ENCODE measurements around the gene E4F1.

E4F1 gene

GRCh38 chr16:2275476-2276367 is 52.3 kb downstream of the E4F1 start:
- Mint-ChIP-seq H3K4me3 (no peak overlapping the region), H3K9me3 (no peaks in the 10 kb centered on the region), H3K4me1 (ENCODE audit: low read depth) (no peaks in the 10 kb centered on the region), H3K27ac (no peak overlapping the region), H3K27me3 (no peaks in the 10 kb centered on the region), H3K36me3 (ENCODE audit: low read depth) (no peaks in the 10 kb centered on the region)

GRCh38 chr16:2276368-2277195 is 53.2 kb downstream of the E4F1 start:
- no peaks in the 10 kb centered on the region for H3K36me3 Mint-ChIP-seq (ENCODE audit: low read depth)
- no peaks in the 10 kb centered on the region for H3K27me3 Mint-ChIP-seq
- H3K27ac Mint-ChIP-seq, result no peak overlapping the region
- H3K4me3 Mint-ChIP-seq, result no peak overlapping the region
- no peaks in the 10 kb centered on the region for H3K9me3 Mint-ChIP-seq
- no peaks in the 10 kb centered on the region for H3K4me1 Mint-ChIP-seq (ENCODE audit: low read depth)

GRCh38 chr16:2277466-2278271 is 54.3 kb downstream of the E4F1 start:
- H3K36me3 Mint-ChIP-seq (ENCODE audit: low read depth), result no peaks in the 10 kb centered on the region
- no peak overlapping the region for H3K4me3 Mint-ChIP-seq
- no peak overlapping the region for H3K27ac Mint-ChIP-seq
- H3K4me1 Mint-ChIP-seq (ENCODE audit: low read depth), result no peaks in the 10 kb centered on the region
- H3K27me3 Mint-ChIP-seq, result no peaks in the 10 kb centered on the region
- no peaks in the 10 kb centered on the region for H3K9me3 Mint-ChIP-seq

- H3K4me1 Mint-ChIP-seq (ENCODE audit: low read depth), result no peaks in the 10 kb centered on the region
- no peaks in the 10 kb centered on the region for H3K9me3 Mint-ChIP-seq
- H3K27me3 Mint-ChIP-seq, result no peaks in the 10 kb centered on the region
- no peaks in the 10 kb centered on the region for H3K36me3 Mint-ChIP-seq (ENCODE audit: low read depth)
- H3K27ac Mint-ChIP-seq, result no peak overlapping the region
- H3K4me3 Mint-ChIP-seq, result no peak overlapping the region
Measured at GRCh38 chr16:2278272-2278608, 54.8 kb downstream of the E4F1 start.

GRCh38 chr16:2278956-2279800 is 55.8 kb downstream of the E4F1 start:
- Mint-ChIP-seq H3K9me3 (no peaks in the 10 kb centered on the region), H3K36me3 (ENCODE audit: low read depth) (no peaks in the 10 kb centered on the region), H3K4me3 (no peak overlapping the region), H3K27me3 (no peaks in the 10 kb centered on the region), H3K27ac (no peak overlapping the region), H3K4me1 (ENCODE audit: low read depth) (no peaks in the 10 kb centered on the region)

GRCh38 chr16:2280461-2280860 is 57.1 kb downstream of the E4F1 start:
- H3K36me3 Mint-ChIP-seq (ENCODE audit: low read depth), result no peaks in the 10 kb centered on the region
- H3K9me3 Mint-ChIP-seq, result no peaks in the 10 kb centered on the region
- H3K4me1 Mint-ChIP-seq (ENCODE audit: low read depth), result no peaks in the 10 kb centered on the region
- no peak overlapping the region for H3K27ac Mint-ChIP-seq
- H3K27me3 Mint-ChIP-seq, result no peaks in the 10 kb centered on the region
- H3K4me3 Mint-ChIP-seq, result no peak overlapping the region

GRCh38 chr16:2280981-2281542 is 57.7 kb downstream of the E4F1 start:
- Mint-ChIP-seq H3K4me1 (ENCODE audit: low read depth) (no peaks in the 10 kb centered on the region), H3K4me3 (no peak overlapping the region), H3K27ac (no peak overlapping the region)

GRCh38 chr16:2282262-2282661 is 58.9 kb downstream of the E4F1 start:
- Mint-ChIP-seq H3K27me3 (no peaks in the 10 kb centered on the region), H3K4me1 (ENCODE audit: low read depth) (no peaks in the 10 kb centered on the region), H3K4me3 (no peak overlapping the region), H3K36me3 (ENCODE audit: low read depth) (no peaks in the 10 kb centered on the region), H3K27ac (no peak overlapping the region), H3K9me3 (no peaks in the 10 kb centered on the region)

More at GRCh38 chr16:2280981-2281542, 57.7 kb downstream of the E4F1 start:
- Mint-ChIP-seq H3K9me3 (no peaks in the 10 kb centered on the region), H3K36me3 (ENCODE audit: low read depth) (no peaks in the 10 kb centered on the region), H3K27me3 (no peaks in the 10 kb centered on the region)

GRCh38 chr16:2282866-2283555 is 59.6 kb downstream of the E4F1 start:
- Mint-ChIP-seq H3K27me3 (no peaks in the 10 kb centered on the region), H3K9me3 (no peaks in the 10 kb centered on the region), H3K4me3 (no peak overlapping the region), H3K4me1 (ENCODE audit: low read depth) (no peaks in the 10 kb centered on the region), H3K36me3 (ENCODE audit: low read depth) (no peaks in the 10 kb centered on the region), H3K27ac (no peak overlapping the region)

- Mint-ChIP-seq H3K9me3 (no peaks in the 10 kb centered on the region), H3K4me3 (no peak overlapping the region), H3K36me3 (ENCODE audit: low read depth) (no peaks in the 10 kb centered on the region), H3K27me3 (no peaks in the 10 kb centered on the region), H3K4me1 (ENCODE audit: low read depth) (no peaks in the 10 kb centered on the region), H3K27ac (no peak overlapping the region)
Measured at GRCh38 chr16:2284001-2284770, 60.8 kb downstream of the E4F1 start.

GRCh38 chr16:2284797-2285576 is 61.6 kb downstream of the E4F1 start:
- Mint-ChIP-seq H3K9me3 (no peaks in the 10 kb centered on the region), H3K36me3 (ENCODE audit: low read depth) (no peaks in the 10 kb centered on the region), H3K27me3 (no peaks in the 10 kb centered on the region), H3K4me1 (ENCODE audit: low read depth) (no peaks in the 10 kb centered on the region), H3K27ac (no peak overlapping the region), H3K4me3 (no peak overlapping the region)

All from stimulated activated naive CD8-positive, alpha-beta T cell treated with anti-CD3 and anti-CD28 coated beads, Interleukin-15, Interleukin-2, amounts not matched to agents 100 ng/mL and 50 ng/mL, for 24 hours (primary cell).